ENCODE measurements around the gene TPST2.

Gene TPST2

DNA sequence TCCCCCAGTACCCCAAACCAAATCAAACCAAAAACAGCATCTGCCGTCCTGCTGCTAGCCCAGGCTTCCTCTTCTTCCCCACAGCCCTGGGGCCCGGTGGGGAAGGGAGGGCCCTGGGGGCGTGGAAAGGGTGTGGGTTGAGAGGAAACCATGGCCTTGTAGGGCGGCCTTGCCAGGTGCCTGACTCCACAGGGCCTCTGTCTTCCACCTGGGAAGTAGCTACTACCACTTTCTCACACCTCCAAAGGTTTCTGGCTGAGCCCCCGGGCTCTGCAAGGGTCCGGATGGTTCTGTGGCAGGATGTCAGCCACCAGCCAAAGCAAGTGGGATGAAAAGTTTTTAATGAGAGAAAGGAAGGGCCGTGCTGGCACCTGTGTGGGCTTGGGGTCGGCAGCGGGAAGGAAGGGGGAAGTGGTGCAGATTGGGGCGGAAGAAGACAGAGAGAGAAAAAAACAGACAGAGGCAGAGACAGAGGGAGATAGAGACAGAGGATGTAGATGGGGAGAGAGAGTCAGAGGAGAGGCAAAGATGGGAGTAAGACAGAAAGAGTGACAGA, 10.5 kb downstream of the TPST2 start:
- no peak for DNase-seq

DNA sequence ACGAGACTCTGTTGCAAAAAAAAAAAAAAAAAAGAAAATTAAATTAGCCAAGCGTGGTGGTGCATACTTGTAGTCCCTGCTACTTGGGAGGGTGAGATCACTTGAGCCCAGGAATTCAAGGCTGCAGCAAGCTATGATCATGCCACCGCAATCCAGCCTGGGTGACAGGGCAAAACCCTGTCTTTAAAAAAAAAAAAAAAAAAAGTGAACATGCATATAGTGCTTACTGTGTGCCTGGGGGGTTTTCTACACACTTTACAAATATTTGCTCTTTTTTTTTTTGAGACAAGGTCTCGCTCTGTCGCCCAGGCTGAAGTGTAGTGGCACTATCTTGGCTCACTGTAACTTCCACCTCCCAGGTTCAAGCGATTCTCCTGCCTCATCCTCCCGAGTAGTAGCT, 12.9 kb downstream of the TPST2 start:
- no peak for DNase-seq

DNA sequence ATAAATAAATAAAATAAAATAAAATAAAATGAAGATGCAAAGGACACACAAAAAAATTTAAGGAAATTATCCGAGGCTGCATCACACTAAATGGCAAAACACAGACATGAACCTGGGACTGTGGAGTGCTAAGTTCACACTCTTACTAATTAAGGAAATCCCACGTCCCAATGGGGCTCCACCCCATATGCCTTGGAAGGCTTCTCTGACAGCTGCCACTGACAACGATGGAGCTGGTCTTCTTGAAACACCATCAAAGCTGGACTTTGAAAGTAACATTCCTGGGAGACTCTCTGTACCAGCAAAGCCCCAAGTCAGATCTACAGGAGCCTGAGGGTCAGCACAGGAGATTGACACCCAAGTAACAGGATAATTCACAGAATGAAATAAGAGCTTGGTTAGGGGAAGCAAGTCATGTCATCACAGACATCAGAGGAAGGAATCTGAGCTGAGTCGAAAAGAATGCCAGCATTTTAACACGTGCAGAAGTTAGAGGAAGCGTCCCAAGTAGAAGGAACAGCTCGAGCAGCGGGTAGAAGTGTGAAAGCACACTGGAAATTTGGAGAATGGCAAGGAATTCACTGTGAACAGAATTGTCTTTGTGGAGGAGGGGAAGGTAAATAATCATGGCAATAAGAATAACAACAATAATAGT, 13.8 kb downstream of the TPST2 start:
- no peak for DNase-seq

DNA sequence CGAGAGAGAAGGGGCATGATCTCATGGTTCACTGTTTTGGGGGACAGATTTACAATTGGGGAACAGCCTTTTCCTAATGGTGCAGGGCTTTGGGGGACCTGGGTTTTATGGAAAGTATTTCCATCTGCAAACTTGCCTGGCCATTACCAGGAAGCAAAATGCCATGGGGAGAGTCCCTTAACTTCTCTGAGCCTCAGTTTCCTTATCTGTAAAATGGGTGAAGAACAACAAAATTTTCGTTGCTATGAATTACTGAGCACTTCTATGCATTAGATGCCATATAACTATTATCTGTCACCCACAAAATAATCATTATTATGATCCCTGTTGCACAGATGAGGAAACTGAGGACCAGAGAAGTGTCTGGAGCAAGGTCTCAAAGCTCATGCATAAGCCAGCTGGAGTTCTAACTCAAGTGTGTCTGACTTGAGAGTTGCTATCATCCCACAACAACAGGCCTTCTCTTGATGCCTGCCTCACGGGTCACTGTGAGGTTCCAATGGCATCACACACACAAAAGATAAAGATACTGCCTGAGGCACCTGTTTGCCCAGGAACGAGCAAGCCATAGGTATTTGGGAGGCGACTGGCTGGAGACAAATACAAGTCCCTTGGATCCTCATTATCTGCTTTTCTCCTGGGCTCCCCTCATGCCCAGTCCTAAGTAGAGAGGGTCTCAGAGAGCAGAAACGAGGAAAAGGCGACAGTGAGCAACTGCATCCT, 15.8 kb downstream of the TPST2 start:
- no peak for DNase-seq

DNA sequence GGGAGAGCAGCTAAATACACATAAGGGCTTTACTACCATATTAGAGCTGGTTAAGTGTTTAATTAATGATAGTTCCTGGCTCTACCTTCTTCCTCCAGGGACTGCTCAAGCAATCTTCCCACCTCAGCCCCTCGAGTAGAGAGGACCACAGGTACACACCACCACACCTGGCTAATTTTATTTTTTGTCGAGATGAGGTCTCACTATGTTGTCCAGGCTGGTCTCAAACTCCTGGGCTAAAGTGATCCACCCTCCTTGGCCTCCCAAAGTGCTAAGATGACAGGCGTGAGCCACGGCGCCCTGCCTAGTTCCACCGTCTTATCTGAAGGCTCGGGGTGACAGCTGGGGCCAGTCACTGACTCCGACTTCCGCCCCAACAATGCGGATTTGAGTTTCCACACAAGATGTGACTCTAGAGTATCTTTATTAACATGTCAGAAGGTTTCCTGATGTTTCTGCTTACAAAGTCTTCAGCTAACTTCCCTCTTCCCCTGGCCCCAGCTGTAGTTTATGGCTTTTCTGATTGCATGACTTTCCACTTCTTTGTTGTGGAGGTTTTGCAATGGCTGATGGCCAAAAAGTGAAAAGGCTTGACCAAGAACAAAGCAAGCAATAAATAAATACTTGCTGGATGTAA, 16.8 kb downstream of the TPST2 start:
- DNase-seq, result no peak

DNA sequence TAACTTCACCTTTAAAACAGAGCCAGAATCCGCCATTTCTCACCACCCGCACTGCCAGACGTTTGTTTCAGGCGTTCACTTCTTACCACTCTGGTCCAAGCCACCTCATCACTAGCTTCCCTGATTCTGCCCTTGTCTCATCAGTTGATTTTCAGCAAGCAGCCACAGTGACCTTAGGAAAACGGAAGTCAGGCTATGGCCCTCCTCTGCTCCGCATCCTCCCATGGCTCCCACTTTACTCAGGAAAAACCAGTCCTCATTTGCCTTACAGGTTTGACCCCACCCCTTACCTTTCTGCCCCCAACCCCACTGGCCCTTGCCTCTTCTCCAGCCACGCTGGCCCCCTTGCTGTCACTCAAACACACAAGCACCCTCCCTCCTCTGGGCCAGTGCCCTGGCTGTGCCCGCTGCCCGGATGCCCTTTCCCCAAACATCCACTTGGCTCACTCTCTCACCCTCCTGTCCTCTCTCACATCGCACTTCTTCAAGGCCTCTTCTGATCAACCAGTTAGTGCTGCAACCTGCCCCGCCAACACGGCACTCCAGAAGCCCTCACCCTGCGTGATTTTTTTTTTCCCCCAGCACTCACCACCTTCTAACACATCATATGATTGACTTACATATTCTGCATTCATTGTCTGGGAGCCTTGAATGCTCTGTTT, 18.9 kb downstream of the TPST2 start:
- DNase-seq, result no peak

DNA sequence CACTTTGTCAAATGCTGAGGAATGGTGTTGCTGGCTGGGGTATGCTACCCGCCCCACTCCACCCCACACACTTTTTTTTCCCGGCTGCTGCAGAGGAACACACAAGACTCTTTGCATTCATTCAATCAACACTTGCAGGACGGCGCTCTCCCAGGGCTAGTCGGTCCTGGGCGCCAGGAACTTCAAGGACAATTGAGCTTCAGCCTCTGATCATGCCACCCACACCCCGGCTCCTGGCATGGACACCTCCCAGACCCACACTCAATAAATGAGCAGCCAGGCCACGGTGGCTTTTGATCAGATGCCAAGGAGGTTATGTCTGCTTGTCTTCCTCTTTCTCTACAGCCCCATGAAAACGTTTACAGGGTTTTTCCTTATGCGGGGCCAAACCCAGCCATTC, 19.8 kb downstream of the TPST2 start:
- no peak for DNase-seq

DNA sequence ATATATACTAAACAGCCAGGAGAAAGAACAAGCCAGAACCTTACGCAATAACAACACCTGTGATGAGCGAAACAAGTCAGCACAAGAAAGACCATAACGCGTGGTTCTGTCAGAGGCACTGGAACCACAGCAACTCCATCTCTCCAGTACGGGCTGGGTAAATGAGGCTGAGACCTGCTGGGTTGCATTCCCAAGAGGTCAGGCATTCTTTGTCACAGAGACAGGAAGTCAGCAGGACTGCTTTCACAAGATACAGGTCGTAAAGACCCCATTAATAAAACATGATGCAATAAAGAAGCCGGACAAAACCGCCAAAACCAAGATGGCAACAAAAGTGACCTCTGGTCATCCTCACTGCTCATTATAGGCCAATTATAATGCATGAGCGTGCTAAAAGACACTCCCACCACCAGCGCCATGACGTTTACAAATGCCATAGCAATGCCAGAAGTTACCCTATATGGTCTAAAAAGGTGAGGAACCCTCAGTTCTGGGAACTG, 21.7 kb downstream of the TPST2 start:
- DNase-seq, result no peak

DNA sequence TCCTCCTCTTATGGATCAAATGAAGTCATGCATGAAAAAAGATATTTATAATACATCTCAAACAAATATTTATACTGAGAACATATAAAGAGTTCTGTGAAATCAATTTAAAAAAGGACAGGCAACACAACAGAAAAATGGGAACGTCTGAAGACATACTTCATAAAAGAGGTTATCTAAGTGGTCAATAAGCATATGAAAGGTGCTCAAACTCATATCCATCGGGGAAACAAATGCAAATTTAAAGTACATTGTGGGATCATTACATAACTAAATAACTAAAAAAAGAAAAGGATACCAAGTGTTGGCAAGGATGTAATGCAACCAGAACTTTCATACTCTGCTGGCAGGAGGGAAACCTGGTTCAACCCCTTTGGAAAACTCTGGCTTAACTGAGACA, 22.3 kb downstream of the TPST2 start:
- no peak for DNase-seq

DNA sequence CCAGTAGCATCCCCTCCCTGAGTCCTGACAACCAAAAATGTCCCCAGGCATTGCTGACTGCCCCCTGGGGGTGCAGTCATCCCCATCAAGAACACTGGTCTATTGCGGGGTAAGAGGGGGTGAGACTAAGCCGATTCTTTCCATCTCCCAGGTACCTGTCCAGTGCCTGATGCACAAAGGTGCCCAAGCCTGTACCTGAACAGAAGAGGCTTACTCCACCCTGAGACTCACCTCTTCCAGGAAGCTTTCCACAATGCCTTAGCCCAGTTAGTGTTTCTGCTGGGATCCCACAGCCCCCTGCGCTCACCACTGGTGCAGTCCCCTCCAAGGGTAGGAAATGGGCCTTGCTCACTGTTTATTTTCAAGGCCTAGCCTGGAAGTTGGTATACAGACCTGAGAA, 22.9 kb downstream of the TPST2 start:
- DNase-seq, result no peak

DNA sequence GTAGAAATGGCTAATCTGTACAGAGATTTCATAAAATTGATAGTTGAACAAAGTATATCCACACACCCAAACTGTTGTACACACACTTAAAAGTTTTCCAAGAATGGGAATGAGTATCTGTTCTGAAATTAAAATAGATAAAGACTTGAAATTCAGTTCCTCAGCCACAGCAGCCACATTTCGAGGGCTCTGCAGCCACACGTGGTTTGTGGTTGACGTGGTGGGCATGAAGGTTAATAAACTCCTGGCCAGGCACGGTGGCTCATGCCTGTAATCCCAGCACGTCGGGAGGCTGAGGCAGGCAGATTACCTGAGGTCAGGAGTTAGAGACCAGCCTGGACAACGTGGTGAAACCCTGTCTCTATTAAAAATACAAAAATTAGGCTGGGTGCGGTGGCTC, 24.0 kb downstream of the TPST2 start:
- no peak for DNase-seq

DNA sequence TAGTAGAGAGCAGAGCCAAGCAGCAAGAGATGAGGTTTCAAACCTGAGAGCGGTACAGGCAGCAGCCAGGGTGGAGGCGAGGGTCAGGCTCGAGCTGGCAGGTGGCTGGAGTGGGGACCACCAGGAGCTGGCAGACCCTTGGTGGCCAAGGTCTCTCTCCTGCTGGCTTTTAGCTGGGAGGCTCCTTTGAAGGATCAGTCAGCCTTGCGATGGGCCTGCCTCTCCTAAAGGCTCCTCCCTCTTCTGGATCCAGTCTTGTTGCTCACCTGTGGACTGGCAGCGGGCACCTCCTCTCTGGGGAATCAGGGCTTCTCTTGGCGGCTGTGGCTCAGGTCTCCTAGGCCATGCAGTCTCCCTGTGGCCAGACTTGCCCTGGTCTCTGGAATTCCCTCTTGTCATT, 24.8 kb downstream of the TPST2 start:
- no peak for DNase-seq

DNA sequence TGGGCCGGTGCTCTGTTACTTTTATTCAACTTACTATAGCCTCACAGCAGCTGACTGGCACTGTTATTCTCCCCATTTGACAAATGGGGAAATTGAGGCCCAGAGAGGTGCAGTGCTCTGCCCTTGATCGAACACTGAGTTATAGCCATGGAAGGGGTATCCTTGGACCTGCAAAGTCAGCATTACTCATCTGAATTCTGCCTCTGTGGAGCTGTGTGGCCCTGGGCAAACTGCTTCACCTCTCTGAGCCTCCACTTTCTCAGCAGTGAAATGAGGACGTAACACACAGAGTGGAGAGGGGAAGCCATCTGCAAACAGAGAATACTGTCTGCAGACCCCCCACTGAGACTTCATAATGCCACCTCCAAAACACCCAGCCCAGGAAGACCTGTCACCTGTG, 25.3 kb downstream of the TPST2 start:
- DNase-seq, result no peak

DNA sequence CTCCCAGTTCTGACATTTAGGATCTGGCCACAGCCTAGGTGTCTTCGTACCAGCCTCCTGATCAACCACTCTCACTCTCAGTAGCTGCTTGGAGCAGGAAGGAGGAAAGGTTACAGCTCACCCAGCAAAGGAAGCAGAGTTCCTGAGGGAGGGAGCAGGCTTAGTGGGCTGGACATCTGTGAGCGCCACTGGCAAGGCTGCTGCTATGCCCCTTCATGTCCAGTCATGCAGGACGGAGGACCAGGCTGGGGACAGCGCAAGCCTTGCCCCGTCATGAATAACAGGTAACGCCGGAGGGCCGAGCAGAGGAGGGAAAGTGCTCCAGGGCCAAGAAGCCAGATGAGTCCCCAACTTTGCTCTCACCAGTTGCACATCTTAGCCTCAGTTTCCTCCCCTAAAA, 25.8 kb downstream of the TPST2 start:
- DNase-seq, result no peak

DNA sequence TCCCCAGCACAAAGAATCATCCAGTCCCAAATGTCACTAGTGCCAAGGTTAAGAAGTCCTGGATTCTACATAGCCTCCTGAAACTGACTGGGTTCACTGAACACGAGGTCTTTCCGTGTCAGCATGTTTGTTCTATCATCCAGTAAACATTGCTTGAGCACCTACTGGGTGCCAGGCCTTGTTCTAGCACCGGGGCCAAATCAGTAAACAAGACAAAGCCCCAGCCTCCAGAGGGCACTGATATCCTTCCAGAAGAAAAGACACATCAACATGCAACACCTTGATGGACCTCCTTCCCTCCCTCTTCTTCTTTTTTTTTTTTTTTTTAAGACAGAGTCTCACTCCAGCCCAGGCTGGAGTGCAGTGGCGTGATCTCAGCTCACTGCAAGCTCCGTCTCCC, 26.9 kb downstream of the TPST2 start:
- DNase-seq, result no peak

DNA sequence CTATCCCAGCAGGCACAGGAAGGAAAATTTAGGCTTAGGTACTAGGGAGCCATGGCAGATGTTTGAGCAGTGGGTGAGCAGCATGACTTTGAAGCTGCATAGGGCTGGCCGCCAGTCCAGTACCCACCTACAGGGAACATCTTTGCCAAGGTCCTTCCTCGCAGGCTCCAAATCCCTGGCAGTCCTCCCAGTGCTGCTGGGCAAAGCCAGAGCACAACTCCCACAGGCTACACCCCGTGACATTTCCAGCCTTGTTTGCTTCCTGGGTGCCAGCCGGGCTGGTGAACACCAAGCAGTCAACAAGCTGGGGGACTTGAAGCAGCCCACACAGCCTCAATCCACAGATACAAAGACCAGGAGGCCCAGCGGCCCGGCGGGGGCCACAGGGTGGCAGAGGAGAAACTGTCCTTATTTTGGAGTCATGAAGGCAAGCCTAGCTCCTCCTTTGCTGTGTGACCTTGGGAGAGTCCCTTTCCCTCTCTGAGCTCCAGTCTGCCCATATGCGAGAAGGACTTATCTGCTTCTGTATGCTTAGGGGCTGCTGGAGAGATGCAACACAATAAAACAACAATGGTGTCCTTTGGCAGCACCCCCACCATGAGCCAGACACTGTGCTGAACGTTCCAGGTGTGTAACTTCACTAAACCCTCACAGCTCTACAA, 28.0 kb downstream of the TPST2 start:
- DNase-seq, result no peak

DNA sequence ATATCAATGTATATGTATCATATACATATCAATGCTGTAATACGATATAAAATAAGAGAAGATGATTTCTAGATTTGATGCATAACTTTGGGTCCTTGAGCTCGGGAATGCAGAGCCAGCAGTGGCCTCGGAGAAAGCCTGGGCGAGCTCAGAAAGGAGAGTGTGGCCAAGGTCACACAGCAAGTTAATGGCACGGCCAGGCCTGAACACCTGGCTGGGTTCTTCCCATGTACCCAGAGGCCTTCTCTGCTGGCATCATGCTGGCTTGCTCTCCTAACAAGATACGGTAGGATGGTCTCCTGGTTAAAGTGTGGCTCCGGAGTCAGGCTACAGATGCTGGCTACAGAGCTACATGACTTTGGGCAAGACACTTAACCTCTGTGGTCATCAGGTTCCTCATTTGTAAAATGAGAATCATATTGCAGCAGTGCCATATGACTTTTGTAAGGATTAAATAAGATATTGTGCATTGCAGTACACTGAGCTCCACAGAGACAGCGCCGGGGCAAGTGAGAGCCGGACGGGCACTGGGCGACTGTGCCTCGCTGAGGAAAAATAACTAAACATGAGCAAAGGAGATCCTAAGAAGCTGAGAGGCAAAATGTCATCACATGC, 29.9 kb downstream of the TPST2 start:
- no peak for DNase-seq

DNA sequence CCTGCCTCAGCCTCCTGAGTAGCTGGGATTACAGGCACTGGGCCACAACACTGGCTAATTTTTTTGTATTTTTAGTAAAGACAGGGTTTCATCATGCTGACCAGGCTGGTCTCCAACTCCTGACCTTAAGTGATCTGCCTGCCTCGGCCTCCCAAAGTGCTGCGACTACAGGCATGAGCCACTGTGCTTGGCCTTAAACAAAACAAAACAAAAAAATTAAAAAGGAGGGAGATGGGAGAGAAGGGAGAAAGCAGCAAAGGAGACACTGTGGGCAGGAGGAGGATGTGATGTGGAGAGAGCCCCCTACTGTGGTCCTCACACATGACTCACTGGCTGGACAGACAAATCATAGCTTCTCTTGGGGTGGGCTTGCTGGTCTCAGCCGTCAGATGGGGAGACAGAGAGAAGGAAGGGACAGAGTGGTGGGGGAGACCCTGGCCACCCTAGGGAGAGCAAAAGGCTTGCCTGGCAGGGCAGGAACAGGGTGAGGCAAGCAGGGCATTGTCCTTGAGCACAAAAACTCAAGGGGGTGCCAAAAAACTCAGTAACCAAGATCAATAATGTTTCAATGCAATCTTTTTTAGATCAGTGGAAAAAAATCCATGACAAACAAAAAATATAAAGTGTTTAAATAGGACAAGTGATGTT, 31.6 kb downstream of the TPST2 start:
- DNase-seq, result no peak

DNA sequence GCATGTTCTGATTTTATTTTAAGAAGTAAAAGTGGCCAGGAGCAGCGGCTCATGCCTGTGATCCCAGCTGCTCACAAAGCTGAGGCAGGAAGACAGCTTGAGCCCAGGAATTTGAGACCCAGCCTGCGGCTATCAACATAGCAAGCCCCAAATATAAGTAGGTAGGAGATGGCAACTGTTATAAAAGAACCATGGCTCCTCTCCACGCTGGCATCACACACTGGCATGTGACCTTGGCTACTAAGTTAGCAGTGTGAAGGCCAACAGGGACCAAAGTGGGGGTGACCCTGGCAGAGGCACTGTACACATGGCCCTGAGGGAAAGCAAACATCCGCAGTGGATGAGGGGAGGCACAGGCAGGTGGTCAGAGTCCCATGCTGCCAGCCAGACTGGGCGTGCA, 33.0 kb downstream of the TPST2 start:
- no peak for DNase-seq

DNA sequence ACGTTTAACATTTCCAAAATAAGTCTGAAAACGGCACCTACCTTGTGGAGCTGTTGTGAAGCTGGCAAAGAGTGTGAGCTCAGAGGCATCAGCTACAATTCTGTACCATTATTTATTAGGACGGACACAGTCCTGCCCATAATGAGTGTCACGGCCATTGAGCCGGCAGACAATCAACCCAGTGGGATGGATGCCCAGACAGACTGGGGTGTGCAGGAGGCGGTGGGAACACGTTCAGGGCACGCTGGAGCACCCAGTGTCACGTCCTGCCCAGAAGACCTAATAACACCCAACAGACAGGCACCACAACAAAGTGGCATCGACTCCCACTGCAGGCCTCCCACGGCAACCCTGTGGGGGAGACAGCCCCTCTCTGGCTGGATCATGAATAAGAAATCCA, 34.5 kb downstream of the TPST2 start:
- DNase-seq, result no peak

DNA sequence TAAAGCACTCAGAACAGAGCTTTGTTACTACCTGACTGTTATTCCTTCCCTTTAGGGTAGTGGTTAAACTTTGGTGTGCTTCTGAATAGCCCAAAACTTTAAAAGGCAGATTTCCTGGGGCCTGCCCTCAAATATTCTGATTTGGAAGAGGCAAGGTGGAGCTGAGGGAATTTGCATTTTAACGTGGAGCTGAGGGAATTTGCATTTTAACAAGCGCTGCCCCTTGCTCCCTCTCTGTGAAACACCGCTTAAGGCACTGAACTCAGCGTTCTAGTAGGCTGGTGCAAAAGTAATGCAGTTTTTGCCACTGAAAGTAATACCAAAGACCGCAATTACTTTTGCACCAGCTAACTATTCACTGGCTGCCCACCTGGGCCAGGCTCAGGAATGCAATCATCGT, 35.0 kb downstream of the TPST2 start:
- no peak for DNase-seq

Measured in SW 1271 (cell line).